Superior temporal gyrus (tissue), 1 donor: ENCODE results near the gene CCNA1.

Source experiments
- DNase-seq: peaks from one replicate; pipeline ENCODE4 v3.0.0-alpha.2; 2016; ENCODE audit errors: extremely low spot score

Gene CCNA1

DNA sequence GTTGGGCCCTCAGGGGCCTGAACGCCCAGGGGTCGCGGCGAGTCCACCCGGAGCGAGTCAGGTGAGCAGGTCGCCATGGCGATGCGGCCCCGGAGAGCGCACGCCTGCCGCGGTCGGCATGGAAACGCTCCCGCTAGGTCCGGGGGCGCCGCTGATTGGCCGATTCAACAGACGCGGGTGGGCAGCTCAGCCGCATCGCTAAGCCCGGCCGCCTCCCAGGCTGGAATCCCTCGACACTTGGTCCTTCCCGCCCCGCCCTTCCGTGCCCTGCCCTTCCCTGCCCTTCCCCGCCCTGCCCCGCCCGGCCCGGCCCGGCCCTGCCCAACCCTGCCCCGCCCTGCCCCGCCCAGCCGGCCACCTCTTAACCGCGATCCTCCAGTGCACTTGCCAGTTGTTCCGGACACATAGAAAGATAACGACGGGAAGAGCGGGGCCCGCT is at the start of gene CCNA1:
TSS of gene CCNA1 (plus strand) at position 390 of the 439 bp plus-strand sequence. CDS start 562 bp downstream, outside the sequence.
- DNase-seq = no peak

DNA sequence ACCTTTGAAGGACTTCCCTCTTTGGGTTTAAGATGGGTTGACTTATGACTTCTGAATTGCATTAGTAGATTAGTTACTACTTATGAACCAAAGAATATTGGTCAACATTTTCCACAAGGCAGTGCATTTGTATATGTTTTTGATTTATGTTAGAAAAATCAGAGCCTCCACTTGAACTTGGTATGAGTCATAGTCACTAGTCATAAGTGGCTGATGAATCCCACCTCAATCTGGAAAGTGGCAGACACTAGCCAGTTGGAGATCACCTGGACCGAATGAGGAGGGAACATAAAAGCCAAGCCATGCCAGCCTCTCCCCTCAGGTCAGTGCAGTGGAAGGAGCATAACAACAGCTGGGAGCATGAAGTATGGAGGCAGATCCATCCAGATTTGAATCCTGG is 46.8 kb upstream of the CCNA1 start:
- no peak for DNase-seq

DNA sequence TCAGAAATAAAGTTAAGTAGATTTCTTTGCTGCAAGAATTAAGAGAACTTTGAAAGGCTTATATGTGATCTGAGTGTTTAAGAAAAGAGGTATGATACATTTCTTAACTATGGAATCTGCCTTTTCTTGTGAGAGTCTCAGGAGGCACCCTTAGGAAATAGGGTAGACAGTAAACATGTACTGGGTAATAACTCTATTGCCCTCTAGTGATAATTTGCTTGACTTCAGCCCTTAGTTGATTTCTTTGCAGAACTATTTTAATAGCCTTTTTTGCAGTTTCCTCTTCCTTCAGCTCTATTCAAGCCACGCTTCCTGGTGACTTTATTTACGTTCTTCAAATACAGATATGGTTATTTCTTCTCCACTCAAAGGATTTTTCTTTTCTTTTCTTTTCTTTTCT is 37.0 kb upstream of the CCNA1 start:
- peak; percentile 82 for DNase-seq

DNA sequence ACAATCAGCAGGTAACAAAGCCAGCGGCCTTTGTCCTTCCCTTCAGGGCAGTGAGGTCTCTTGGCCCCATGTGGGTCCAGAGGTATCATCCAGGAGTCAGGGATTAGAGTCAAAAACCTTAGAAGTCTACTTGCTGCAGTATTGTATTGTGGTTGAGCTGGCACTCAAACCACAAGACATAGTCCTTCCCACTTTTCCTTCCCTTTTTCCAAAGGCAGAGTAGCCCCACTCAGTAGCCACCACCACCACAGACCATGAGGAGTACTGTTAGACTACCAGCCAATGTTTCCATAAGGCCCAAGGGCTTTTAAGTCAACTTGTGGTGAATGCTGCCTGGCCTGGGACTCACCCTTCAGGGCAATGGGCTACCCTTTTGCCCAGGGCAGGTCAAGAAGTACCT is 27.1 kb upstream of the CCNA1 start:
- DNase-seq = no peak

DNA sequence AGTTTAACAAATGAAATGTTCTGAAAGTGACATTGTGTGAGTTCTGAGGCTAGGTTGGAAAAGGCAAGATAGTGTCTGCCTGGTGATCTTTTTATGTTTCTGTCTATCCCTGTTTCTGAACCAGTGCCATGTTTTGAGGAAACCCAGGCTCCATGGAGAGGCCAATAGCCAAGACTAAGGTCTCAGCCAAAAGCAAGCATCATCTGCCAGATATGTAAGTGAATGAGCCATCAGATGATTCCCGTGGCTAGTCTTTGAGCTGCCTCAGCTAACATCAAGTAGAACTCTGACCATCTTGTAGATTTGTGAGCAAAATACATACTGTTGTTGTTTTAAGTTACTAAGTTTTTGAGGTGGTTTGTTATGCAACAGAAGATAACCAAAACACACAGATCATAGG is 19.6 kb upstream of the CCNA1 start:
- DNase-seq = no peak

DNA sequence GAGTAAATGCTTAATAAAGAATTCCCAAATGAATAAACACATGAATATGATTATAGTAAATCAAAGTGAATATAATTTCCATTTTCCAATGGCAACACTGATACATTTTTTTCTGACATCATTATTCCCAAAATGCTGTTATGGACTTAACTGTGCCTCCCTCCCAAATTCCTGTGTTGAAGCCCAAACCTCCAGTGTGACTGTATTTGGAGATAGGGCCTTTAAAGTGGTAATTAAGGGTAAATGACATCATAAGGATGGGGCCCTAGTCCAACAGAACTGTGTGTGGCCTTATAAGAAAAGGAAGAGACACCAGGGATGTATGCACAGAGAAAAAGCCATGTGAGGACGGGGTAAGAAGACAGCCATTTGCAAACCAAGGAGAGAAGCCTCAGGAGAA is 19.1 kb upstream of the CCNA1 start:
- DNase-seq = no peak

DNA sequence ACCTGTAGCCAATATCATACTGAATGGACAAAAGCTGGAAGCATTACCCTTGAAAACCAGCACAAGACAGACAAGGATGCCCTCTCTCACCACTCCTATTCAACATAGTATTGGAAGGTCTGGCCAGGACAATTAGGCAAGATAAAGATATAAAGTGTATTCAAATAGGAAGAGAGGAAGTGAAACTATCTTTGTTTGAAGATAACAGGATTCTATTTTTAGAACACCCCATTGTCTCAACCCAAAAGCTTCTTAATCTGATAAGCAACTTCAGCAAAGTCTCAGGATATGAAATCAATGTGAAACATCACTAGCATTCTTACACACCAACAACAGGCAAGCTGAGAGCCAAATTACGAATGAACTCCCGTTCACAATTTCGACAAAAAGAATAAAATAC is 17.8 kb upstream of the CCNA1 start:
- DNase-seq = no peak

DNA sequence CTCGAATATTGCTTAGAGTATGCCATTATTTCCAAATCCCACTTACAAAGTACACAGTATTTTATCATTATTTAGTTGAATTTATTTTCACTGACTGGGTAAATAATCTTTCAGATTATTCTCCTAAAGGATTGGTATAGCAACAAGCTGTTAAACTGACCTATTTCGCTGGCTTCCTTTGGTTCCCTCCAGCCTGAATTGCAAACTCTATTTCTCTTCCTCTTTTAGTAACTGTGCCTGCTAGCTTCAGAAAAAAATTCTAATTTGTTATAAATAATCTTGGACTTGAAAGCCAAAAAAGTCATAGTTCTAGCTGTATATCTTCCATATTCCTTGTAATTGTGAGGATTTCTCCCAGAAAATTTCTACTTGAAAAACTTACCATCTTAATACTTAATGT is 15.0 kb upstream of the CCNA1 start:
- no peak for DNase-seq

DNA sequence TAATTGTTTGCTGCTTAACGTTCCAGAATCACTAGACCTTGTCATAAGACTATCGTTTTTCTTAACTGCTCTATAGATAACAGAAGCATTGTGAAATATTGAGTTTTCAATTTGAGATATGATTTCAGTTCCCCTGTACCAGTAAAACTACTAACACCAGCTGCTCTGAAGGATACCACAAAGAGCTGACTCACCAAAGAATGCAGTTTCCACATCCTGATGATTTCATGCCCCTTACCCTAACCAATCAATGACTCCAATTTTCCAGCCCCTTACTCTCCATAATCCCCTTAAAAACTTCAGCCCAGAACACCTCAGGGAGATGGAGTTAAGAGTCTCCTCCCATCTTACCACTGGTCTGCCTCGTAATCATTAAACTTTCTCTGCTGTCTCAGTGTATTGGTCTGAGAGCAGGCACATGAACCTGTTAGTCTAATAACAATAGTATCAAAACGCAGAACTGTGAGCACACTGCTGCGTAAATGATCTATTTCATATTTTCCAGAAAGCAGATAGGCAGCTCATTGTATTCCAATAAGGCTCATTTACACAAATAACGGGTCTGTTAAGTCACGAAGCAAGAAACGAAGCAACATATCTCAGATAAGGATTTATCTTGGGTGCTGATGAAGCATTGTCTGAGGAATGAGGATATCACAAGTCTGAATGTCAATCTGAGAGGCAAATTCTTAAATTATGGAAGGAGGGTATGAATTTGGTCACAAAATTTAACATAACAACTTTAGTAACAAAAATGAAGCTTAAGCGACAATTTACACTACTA is 14.1 kb upstream of the CCNA1 start:
- no peak for DNase-seq

DNA sequence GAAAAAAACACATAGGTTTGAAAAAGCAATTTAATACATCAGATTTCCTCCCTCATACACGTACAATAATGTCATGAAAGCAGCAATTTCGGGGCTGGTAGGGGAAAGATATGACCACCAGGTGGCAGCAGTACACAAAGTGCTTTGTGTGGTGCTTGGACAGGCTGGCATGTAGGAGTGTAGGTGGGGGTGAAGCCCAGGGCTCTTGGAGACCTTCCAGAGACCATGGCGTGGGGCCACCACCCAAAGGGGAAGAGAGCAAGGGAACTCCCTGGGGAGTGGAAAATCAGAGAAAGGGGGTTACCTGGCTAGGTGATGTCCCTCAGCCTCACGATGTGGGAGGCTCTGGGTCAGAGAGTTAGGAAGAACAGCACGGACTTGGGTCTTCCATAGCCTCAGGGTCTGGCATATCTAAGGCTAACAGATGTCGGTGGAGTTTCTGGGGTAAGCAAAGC is 11.8 kb upstream of the CCNA1 start:
- DNase-seq = peak; percentile 94

DNA sequence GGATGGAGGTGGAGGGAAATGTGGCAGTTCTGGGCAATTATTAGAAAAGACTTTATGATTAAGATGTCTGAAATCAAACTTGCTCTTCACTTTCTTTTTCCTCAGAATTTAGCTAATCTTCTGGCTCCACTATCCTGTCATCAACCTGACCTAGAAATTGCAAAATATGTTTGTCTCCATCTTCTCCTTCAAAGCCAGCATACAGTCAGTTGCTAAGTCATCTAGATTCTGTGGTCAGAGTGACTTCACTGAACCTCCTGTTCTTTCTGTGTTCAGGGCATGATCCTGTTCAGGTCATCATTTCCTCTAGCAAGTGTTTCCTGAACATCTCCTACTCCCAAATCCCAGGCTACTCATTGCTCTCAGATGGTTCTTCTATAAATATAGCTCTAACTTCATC is 10.8 kb upstream of the CCNA1 start:
- DNase-seq = no peak

DNA sequence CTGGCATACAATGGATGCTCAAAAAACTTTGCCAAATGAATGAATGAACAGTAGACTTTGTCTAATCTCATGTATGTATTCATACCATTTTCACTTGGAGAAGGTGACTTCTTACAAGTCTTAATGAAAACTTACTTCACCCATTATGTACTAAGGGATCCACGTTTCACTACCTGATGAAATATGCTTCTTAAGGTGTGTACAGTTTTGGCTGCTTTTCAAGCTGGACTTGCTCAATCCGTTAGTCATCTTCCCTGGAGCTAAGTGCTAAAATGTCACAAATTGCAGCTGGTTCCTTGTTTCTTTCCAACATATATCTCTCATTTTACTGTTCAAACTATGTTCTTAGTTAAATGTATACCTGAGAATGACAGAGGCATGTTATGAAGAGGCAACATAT is 4.2 kb upstream of the CCNA1 start:
- no peak for DNase-seq

DNA sequence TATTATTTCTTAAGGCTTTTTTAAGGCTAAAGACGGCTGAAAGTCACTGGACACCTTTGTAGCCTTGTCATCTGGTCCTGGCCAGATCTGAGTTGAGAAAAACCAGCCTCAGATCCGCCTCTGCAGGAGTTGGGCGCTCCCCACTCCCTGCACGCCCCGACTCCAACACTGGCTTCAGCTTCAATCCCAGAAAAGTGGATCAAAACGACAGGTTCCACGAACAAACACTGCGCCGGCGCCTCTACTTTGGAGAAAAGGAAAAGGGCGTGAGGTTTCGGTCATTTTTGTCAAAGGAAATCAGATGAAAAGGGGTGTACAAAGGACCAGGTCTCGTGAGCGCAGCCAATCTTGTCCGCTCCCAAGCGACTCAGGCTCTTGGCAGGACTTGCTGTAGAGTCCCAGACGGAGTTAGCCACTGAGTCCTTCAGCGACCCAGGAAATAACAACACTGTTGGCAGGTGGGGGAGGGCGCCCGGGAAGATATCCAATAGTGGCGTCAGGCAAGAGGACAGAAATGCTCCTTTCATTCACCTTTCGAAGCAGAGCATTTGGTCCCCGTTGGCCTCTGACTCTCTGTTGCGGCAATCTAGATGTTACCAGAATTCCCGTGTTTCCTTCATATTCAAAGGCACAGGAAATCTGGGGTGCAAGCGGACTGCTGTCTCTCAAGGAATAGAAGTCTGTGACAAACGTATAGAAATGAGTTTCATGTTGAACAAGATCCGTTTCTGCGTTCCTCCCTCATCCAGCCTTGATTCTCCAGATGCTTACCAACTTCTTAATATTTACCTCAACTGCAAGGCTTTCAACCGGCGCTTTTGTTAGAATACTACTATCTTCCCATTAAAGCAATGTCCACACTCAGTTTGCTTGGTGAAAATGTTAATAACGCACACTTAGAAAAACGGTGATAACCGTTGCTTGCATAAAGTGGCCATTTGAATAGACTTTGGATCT is 1.8 kb upstream of the CCNA1 start:
- DNase-seq = no peak

DNA sequence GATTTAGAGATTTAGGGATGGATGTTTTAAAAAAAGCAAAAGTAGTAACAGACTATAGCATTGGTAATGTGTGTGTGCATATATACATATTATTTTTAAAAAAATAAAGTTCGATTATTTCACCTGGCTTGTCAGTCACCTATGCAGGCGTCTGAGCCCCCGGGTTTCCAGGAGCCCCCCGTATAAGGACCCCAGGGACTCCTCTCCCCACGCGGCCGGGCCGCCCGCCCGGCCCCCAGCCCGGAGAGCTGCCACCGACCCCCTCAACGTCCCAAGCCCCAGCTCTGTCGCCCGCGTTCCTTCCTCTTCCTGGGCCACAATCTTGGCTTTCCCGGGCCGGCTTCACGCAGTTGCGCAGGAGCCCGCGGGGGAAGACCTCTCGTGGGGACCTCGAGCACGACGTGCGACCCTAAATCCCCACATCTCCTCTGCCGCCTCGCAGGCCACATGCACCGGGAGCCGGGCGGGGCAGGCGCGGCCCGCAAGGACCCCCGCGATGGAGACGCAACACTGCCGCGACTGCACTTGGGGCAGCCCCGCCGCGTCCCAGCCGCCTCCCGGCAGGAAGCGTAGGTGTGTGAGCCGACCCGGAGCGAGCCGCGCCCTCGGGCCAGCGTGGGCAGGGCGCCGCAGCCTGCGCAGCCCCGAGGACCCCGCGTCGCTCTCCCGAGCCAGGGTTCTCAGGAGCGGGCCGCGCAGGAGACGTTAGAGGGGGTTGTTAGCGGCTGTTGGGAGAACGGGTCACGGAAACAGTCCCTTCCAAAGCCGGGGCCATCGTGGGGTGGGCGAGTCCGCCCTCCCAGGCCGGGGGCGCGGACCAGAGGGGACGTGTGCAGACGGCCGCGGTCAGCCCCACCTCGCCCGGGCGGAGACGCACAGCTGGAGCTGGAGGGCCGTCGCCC is 840 bp upstream of the CCNA1 start:
- DNase-seq = no peak

DNA sequence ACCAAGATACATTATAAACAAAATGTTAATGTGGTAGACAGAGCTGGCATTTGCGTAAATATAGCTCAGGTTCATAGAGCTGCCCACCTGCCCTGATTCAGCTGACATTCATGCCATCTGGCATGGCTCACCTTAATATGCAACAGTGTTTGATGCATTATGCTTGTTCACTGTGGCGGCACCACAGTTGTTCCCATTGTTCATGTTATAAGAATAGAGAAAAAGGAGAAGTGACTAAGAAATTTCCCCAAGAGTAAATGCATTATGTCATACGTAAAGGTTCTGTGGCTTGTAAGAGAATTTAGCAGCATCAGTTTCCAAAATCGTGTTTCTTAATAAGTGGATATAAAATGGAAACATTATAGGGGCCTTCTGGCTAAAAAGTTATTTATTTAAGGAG is 4.5 kb downstream of the CCNA1 start:
- DNase-seq = no peak

DNA sequence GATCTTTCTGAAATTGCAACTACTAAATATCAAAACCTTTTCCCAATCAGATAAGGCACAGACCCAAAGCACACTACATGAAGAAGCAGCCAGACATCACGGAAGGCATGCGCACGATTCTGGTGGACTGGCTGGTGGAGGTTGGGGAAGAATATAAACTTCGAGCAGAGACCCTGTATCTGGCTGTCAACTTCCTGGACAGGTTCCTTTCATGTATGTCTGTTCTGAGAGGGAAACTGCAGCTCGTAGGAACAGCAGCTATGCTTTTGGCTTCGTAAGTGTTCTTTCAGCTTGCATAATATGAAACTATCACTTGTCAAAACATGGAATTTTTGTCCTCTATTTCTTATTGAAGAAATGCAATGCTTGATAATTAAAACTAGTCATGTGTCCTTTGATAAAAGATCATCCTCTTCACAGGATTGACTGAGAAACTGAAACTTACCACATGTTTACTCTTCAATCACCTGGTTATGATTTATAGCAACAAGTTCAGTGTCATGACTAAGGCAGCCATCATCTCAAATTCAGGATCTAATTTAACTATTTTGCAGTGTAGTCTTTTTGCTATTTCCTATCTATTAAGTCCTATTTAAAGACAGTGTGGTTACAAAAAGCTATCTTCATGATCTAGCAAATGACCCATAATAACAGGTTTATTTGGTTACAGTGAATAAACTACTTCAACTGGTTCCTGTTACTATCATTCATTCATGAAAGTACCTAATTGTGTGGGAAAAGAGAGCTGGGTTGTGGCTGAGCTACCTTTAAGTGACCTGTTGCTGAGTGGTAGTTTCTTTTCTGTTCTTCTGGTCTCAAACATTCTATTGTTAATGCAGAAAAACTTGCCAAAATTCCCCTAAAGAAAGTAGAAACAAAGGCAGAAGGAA is 6.5 kb downstream of the CCNA1 start:
- DNase-seq = no peak

DNA sequence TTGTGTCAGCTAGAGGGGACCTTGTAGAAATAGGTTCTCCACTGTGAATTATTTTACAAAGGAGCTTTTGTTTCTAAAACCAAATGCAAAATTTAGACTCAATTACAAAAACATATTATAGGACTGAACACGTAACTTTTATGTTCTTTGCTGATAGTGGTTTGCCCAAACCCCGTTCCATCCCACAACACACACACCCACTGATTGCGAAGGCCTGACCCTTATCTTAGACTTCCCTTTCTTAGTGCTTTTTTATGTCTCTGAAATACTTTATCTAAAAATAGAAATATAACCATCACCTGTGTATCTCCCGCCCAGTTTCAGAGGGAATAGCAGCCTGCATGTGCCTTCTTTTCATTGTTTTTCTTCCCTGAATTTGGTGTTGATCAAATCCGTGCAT is 13.0 kb downstream of the CCNA1 start:
- DNase-seq = no peak

DNA sequence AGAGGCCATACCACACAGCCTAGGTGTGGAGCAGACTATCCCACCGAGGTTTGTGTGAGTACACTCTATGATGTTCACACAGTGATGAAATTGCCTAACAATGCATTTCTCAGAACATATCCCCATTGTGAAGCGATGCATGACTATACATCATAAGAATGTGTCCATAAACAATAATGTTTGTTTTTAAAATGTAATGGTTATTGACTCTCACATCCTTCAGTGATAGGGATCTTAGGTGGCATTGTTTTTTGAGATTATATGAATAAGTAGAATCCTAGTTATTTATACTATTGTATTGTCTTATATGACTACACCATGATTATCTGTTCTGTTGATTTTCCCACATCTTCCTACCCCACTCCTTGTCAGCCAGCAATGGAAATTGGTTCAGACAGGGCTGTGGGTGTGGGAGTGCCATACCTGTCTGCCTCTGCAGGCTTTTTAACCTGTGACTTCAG is 13.6 kb downstream of the CCNA1 start:
- DNase-seq = no peak

DNA sequence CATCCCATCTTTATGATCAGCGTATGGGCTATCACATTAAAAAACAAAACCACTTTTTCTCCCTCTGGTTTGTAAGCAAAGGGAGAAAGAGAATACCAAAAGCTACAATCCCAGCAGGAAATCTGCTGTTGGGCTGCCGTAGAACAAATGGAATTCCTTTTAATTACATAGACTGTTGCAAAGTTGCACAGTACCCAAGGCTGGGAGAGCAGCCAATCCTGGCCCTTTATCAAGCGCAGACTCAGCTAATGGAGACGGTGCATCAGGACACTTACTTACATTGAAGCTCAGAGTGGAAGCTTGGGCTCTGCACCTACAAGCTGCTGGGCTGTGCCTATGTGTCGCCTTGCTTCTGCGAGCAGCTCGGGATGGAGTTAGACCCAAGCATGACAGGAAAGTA is 15.2 kb downstream of the CCNA1 start:
- DNase-seq = no peak

DNA sequence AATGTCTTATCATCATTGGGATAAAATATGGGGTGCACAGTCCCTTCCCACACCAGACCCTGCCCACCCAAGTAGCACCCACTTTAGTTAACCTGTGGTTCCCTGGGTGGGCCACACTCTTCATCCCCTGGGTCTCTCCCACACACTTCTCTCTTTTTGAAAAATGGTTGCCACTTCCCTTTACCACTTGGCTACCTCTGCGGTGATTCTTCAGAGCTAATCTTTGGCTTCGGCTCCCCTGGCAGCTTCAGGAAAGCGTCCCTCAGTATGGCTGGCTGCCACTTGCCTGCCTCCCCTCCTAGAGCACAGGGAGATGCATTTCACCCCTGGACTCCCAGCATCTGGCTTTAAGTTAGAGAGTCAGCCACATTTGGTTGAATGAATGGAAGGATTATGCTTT is 18.2 kb downstream of the CCNA1 start:
- no peak for DNase-seq

DNA sequence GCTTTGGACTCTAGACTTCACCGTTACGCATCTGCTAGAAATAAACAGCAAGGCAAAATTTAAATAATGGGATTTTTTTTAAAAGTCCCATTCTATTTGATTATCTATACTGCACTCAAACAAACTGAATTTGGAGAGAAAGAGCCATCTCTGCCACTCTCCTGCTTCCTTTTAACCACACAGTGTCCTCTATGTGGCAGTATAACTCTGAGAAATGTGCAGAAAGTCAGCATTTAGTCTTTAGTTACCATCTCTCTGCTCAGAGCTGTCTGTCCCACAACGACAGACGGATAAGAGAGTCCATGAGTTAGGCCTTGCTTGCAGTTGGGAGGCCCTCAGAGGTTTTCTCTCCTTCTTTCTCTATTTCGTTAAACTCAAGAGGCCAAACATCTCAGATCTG is 21.2 kb downstream of the CCNA1 start:
- peak; percentile 64 for DNase-seq
